LNCaP clone FGC (cell line): ENCODE data around the gene FILIP1L.

Experiments
- DNase-seq: peaks from one replicate; pipeline ENCODE4 v3.0.0-alpha.2; 2011; ENCODE audit warnings: low read depth
- H3K4me3 ChIP-seq: 2 replicates; pipeline ENCODE4 v1.5.1; 2011; ENCODE audit warnings: mild to moderate bottlenecking, low read depth, low read length, control low read depth
- CTCF ChIP-seq: IDR thresholded peaks from 2 replicates; pipeline ENCODE4 v1.5.1; 2012; ENCODE audit warnings: mild to moderate bottlenecking; ENCODE audit not compliant: control insufficient read depth, insufficient read depth; ENCODE audit errors: extremely low read depth

The FILIP1L gene

GRCh38 chr3:99854756-99855298 lies 259.5 kb downstream of the FILIP1L start:
- DNase-seq: no peak
- no peak for TF ChIP-seq CTCF
- H3K4me3 ChIP-seq: no peak overlapping the region

GRCh38 chr3:99852851-99853250 lies 261.4 kb downstream of the FILIP1L start:
- H3K4me3 ChIP-seq: no peak overlapping the region
- DNase-seq: no peak
- no peak for TF ChIP-seq CTCF

GRCh38 chr3:99851955-99852354 lies 262.3 kb downstream of the FILIP1L start:
- TF ChIP-seq CTCF: no peak
- DNase-seq: no peak
- H3K4me3 ChIP-seq: no peak overlapping the region

GRCh38 chr3:99850608-99851007 lies 263.7 kb downstream of the FILIP1L start:
- TF ChIP-seq CTCF: no peak

GRCh38 chr3:99848433-99848832 lies 265.9 kb downstream of the FILIP1L start:
- DNase-seq: no peak
- TF ChIP-seq CTCF: no peak
- no peak overlapping the region for H3K4me3 ChIP-seq

More at GRCh38 chr3:99850608-99851007, 263.7 kb downstream of the FILIP1L start:
- no peak for DNase-seq
- H3K4me3 ChIP-seq: no peak overlapping the region

GRCh38 chr3:99846477-99847160 lies 267.7 kb downstream of the FILIP1L start:
- H3K4me3 ChIP-seq: no peak overlapping the region
- no peak for DNase-seq
- TF ChIP-seq CTCF: no peak

- no peak for TF ChIP-seq CTCF
- DNase-seq: no peak
Observed at GRCh38 chr3:99845999-99846398, 268.3 kb downstream of the FILIP1L start.

More at GRCh38 chr3:99845999-99846398, 268.3 kb downstream of the FILIP1L start:
- H3K4me3 ChIP-seq: no peak overlapping the region
